NCI-H446 treated with DMSO at 0.1 percent for 48 hours (cell line): ENCODE measurements around the gene MT1H.
A peak's percentile ranks its signal among the peaks of the same experiment; 100 is the strongest.
"Not testable (repeated sequence)": the region's sequence is repeated elsewhere in the genome, so short reads cannot be mapped to it uniquely, and the experiment has no call there.

Experiments used
- DNase-seq: peaks from one replicate; lab custom pipeline; 2025; lab: John Stamatoyannopoulos, UW

The MT1H gene

GRCh38 chr16:56665286-56666261, 4.0 kb upstream of the MT1H start:
- not testable (repeated sequence) for DNase-seq

DNA sequence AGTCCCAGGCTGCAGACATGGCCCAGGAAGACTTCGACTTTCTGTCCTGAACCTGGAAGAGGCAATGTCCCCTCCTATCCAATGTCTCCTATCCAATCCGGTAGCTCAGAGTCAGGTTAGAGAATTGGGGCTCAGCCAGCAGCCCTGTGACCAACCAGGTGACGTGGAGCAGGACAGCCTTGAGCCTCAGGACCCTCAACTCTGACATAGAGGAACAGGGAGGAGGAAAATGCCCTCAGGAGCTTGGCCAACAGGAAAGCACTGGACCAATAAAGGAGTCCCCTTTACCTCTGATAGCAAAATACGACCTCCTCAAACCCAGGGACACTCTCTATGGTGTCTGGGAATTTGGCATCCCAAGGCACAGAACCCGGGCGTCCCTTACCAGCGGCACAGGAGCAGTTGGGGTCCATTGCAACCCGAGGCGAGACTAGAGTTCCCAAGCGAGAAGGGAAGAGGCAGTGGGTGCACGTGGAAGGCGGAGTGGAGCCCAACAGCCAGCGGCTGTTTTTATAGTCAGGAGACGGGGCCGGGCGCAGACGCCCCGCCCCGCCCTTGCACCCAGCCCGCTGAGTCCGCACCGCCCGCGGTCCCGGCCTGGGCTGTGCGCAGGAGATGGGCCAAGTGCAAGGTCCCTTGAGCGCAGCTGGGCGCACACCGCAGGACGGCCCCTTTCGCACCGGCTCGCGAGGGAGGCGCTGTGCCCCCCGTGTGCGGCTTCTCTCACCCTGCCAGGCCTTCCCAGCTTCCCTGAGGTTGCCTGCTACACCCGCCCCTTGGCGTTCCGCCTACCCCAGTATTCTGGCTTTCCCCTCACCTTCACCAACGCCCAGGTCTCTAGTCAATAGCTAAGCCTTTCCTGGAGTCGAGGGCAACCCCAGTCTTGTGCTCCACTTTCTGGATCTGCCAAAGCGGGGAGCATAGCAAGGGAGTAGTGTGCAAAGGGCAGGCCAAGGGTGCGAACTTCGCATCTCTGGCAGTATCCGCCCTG, 1.7 kb upstream of the MT1H start, which contains the start of gene MT1G:
Gene MT1G, minus strand, starts transcription at position 485 of the 991 bp plus-strand sequence. Its CDS starts 72 bp downstream, at position 413.
- no peak for DNase-seq

DNA sequence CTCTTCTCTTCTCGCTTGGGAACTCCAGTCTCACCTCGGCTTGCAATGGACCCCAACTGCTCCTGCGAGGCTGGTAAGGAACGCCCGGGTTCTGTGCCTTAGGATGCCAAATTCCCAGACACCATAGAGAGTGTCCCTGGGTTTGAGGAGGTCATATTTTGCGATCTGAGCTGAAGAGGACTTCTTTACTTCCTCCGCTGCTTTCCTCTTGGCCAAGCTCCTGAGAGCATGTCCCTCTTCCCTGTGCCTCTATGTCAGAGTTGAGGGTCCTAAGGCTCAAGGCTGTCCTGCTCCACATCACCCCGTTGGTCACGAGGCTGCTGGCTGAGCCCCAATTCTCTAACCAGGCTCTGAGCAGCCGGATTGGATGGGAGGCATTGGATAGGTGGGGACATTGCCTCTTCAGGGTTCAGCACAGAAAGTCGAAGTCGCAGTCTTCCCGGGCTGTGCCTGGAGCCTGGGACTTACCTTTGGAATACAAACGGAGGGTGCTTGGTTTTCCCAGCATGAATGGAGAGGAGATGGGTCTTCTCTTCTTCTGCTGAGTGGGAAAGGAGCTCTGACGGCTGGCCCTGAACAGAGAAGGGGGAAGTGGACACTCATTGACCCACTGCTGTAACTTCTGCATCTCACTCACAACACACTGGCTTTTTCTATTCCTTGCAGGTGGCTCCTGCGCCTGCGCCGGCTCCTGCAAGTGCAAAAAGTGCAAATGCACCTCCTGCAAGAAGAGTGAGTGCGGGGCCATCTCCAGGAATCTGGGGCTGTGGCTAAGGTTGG, 416 bp downstream of the MT1H start:
- DNase-seq: no peak

DNA sequence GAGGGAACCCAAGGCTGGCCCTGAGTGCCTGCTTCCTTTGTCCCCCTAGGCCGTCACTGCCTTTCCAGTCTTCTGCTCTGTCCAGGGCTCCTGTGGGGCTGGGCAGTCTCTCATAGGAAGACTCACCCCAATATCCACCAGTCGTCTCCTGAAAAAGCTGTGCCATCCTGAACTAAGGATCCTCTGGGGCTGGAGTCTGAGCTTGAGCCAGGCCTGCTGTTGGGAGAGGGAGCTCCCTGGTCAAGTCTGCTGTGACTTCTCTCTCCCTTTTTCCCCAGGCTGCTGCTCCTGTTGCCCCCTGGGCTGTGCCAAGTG, 963 bp downstream of the MT1H start:
- no peak for DNase-seq

- DNase-seq: peak; percentile 11
Measured at GRCh38 chr16:56671691-56672090, 2.1 kb downstream of the MT1H start.

DNA sequence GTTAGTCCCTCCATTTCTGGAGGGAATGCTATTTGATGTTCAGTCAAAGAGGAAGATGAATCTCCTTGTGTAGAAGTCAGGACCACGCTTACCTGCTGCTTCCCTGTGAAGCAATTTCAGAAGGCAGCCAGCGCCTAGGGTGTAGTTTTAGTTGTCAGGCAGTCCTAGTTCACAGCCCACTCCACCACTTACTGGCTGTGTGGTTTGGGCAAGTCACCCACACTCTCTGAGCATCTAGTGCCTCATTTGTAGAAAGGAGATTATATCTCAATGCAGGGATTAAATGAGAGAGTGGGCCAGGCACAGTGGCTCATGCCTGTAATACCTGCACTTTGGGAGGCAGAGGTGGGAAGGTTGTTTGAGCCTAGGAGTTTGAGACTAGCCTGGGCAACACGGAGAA, 2.6 kb downstream of the MT1H start:
- not testable (repeated sequence) for DNase-seq

DNA sequence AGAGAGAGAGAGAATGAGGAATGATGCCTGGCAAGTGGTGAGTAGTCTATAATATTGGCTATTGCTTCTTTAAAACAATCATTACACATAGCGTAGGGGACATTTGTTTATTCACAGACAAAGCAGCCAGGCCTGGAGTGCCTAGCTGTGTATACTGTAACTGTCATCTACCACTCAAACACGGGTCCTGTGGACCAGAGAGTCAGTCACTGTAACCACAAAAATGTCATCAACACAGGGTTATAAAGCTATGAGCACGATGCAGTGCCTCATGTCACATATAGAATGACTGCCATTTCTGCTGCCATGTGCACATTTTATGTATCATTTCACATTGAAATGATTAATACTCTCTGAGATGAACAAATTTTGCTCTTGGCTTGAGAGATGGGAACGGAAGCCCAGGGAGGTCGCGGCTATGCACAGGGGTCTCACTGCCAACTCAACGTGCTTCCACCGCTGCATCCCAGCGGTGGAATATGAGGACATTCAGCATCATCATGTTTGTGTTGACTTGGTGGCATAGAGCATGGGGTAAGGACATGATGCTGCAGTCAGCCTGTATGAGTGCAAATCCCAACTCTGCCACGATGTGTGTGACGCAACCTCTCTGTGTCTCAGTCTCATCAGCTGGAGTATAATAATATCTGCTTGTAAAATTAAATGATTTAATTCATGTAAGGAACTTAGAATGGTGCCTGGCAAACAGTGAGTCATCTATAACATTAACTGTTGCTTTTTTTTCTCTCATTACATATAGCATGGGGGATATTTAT, 3.3 kb downstream of the MT1H start:
- DNase-seq: no peak

- no peak for DNase-seq
Measured at GRCh38 chr16:56673921-56674320, 4.3 kb downstream of the MT1H start.

DNA sequence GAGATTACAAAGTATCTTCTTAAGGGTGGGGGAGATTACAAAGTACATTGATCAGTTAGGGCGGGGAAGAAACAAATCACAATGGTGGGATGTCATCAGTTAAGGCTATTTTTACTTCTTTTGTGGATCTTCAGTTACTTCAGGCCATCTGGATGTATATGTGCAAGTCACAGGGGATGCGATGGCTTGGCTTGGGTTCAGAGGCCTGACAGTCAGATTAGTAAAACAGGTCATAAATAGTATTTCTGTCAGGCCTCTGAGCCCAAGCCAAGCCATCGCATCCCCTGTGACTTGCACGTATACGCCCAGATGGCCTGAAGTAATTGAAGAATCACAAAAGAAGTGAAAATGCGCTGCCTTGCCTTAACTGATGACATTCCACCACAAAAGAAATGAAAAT, 5.0 kb downstream of the MT1H start:
- not testable (repeated sequence) for DNase-seq

GRCh38 chr16:56675685-56676210, 6.1 kb downstream of the MT1H start:
- DNase-seq: no peak

DNA sequence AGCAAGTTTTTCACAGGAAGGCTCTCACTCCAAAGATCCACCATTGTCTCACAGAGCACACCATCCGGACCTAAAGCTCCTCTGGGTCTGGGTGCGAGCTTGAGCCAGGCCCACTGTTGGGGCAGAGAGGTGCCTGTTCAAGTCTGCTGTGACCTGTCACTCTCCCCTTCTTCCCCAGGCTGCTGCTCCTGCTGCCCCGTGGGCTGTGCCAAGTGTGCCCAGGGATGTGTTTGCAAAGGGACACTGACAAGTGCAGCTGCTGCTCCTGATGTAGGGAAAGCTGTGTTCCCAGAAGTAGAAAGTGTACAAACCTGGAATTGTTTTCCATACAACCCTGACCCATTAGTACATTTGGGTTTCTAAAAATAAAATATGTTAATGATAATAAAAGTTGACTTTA, 7.9 kb downstream of the MT1H start:
- no peak for DNase-seq

DNA sequence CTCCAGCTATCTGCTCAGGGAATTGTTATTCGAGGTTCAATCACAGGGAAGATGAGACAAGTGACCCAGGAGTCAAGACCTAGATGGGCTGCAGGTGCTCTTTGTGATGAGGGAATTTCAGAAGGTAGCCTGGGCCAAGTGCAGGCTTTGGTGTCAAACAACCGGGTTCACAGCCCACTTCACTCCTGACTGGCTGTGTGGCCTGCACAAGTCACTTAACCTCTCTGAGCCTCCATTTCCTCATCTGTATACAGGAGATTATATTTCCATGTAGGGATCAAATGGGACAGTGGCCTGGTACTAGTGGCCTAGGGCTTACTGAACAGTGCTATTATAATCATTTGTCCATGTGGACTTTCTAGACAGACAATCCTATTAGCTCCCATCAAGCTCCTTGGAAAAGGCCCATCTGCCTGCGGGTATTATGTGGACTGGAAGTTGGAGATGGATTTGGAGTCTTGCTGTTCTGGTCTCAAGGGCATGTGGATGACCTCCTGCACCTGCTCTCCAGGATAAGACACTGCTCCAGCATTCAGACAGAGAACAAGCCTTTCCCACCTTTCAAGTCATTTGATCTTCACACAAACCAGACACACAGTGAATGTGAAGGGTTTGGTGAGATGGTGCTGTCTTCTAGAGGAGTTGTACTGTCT, 9.6 kb downstream of the MT1H start:
- DNase-seq: no peak

GRCh38 chr16:56679818-56680217, 10.2 kb downstream of the MT1H start:
- no peak for DNase-seq

GRCh38 chr16:56681939-56682702, 12.5 kb downstream of the MT1H start, which contains the start of gene MT1X:
TSS of gene MT1X (plus strand) at chr16:56682470. CDS start at chr16:56682541, 71 bp downstream.
- peak; percentile 79 for DNase-seq

DNA sequence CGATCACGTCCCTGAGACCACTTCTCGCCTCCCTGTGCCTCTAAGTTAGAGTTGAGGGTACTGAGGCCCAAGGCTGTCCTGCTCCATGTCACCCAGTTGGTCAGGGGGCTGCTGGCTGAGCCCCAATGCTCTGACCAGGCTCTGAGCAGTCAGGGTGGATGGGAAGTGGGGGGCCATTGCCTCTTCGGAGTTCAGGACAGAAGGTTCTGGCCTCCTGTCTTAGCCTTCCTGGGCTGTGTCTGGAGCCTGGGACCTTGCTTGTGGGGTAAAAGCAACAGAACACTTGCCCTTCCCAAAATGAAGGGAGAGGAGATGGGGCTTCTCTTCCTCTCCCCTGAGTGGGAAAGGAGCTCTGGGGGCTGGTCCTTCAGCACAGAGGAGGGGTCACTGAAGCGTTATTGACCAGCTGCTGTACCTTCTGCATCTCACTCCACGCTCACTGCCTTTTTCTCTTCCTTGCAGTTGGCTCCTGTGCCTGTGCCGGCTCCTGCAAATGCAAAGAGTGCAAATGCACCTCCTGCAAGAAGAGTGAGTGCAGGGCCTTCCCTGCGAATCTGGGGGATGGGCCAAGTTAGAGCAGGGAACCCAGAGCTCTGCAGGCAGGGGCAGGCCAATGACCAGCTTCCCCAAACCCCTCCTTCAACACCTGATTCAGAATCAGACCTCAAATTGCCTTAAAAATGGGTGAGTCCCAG, 13.2 kb downstream of the MT1H start:
- DNase-seq: no peak

DNA sequence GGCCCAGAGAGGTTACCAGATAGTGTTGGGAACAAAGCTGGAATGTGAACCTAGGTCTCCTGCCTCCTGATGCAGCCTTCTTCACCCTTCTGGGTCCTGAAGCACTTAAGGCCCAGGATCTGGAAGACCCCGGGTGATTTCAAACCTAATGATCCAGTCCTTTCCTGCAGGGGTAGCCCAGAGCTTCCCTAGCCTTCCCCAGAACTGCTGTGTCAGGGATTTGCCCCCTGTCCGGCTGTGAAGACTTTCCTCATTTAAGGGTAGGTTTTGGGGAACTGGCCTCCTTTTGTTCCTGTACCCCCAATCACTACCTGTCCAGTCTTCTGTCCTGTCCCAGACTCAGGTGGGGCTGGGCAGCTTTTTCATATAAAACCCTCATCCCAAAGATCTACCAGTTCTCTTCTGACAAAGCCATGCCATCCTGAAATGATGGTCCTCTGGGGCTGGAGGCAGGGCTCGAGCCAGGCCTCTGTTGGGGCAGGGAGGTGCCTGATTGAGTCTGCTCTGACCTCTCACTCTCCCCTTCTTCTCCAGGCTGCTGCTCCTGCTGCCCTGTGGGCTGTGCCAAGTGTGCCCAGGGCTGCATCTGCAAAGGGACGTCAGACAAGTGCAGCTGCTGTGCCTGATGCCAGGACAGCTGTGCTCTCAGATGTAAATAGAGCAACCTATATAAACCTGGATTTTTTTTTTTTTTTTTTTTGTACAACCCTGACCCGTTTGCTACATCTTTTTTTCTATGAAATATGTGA, 14.0 kb downstream of the MT1H start:
- no peak for DNase-seq

GRCh38 chr16:56684256-56684925, 14.8 kb downstream of the MT1H start:
- DNase-seq: no peak
